GM12878 (cell line): ENCODE results near the gene B4GALT1. TPM values are rescaled to one million over a fixed set of nuclear protein-coding genes. Genes with fewer than 3 reads are reported as not detected.
A peak's percentile ranks its signal among the peaks of the same experiment; 100 is the strongest.

Source experiments
- ASH2L ChIP-seq: fragments of 300-600, 200-600 bp; sonication (generic); IDR thresholded peaks from 2 replicates; pipeline ENCODE4 v1.6.1; 2017; ENCODE audit warnings: low read depth, mild to moderate bottlenecking, borderline replicate concordance
- ATF7 ChIP-seq: fragments of 450-650 bp; IDR thresholded peaks from 2 replicates; pipeline ENCODE4 v1.6.1; 2016; ENCODE audit warnings: low read depth, mild to moderate bottlenecking
- EGR1 ChIP-seq, 2 experiments: IDR thresholded peaks; 1 replicate in 1 of 2; 2 replicates in 1 of 2; pipeline ENCODE4 v1.6.1; 2011 to 2012; ENCODE audit warnings: low read depth in 2 of 2, low read length in 2 of 2, borderline replicate concordance in 1 of 2, mild to moderate bottlenecking in 1 of 2, moderate library complexity in 1 of 2
- ELK1 ChIP-seq: IDR thresholded peaks from 2 replicates; pipeline ENCODE4 v1.6.1; 2012; ENCODE audit warnings: low read depth, low read length, improper control_type of control experiment
- IKZF1 ChIP-seq: fragments of 450-650 bp; conservative IDR thresholded peaks from 2 replicates; pipeline ENCODE4 v1.6.1; 2017; ENCODE audit warnings: antibody characterized with exemption, mild to moderate bottlenecking
- LARP7 ChIP-seq: fragments of 450-650 bp; IDR thresholded peaks from 2 replicates; pipeline ENCODE4 v1.6.1; 2017; ENCODE audit warnings: mild to moderate bottlenecking
- MLLT1 ChIP-seq: fragments of 450-650 bp; IDR thresholded peaks from 2 replicates; pipeline ENCODE4 v1.6.1; 2016; ENCODE audit warnings: mild to moderate bottlenecking
- MYC ChIP-seq: IDR thresholded peaks from 2 replicates; pipeline ENCODE4 v1.6.1; 2011; ENCODE audit warnings: mild to moderate bottlenecking, low read length, moderate library complexity, inconsistent platforms; ENCODE audit not compliant: insufficient read depth, insufficient replicate concordance, insufficient read length, severe bottlenecking
- NFIC ChIP-seq: IDR thresholded peaks from 2 replicates; pipeline ENCODE4 v1.6.1; 2012; ENCODE audit warnings: low read depth, mild to moderate bottlenecking, inconsistent platforms, low read length, moderate library complexity
- NFXL1 ChIP-seq: fragments of 450-650 bp; IDR thresholded peaks from 2 replicates; pipeline ENCODE4 v1.6.1; 2017; ENCODE audit warnings: antibody characterized with exemption, mild to moderate bottlenecking, borderline replicate concordance
- NFYA ChIP-seq: IDR thresholded peaks from 2 replicates; pipeline ENCODE4 v1.6.1; 2011; ENCODE audit warnings: low read depth, mild to moderate bottlenecking, low read length, improper control_type of control experiment, borderline replicate concordance
- NKRF ChIP-seq: fragments of 450-650 bp; conservative IDR thresholded peaks from 2 replicates; pipeline ENCODE4 v1.6.1; 2017; ENCODE audit warnings: mild to moderate bottlenecking, moderate library complexity
- POU2F2 ChIP-seq: IDR thresholded peaks from 3 replicates; pipeline ENCODE4 v1.6.1; 2011; ENCODE audit warnings: low read depth, mild to moderate bottlenecking, low read length, borderline replicate concordance
- RAD21 ChIP-seq: IDR thresholded peaks from 2 replicates; pipeline ENCODE4 v1.6.1; 2011; ENCODE audit warnings: mild to moderate bottlenecking, low read depth, low read length, moderate library complexity; ENCODE audit not compliant: insufficient read depth
- RUNX3 ChIP-seq: IDR thresholded peaks from 2 replicates; pipeline ENCODE4 v1.6.1; 2012; ENCODE audit warnings: low read length, inconsistent platforms
- SIN3A ChIP-seq: IDR thresholded peaks from 2 replicates; pipeline ENCODE4 v1.6.1; 2012; ENCODE audit warnings: low read depth, low read length, improper control_type of control experiment
- SPI1 ChIP-seq: IDR thresholded peaks from 2 replicates; pipeline ENCODE4 v1.6.1; 2011; ENCODE audit warnings: low read depth, mild to moderate bottlenecking, low read length, moderate library complexity, borderline replicate concordance; ENCODE audit not compliant: insufficient read depth
- SRF ChIP-seq, 2 experiments: IDR thresholded peaks; 2 replicates each; pipeline ENCODE4 v1.6.1; 2011; ENCODE audit warnings: low read depth in 2 of 2, low read length in 2 of 2, mild to moderate bottlenecking in 1 of 2, moderate library complexity in 1 of 2
- STAT1 ChIP-seq: fragments of 450-650 bp; conservative IDR thresholded peaks from 2 replicates; pipeline ENCODE4 v1.6.1; 2014; ENCODE audit warnings: antibody characterized with exemption, mild to moderate bottlenecking
- SUZ12 ChIP-seq: fragments of 200-600 bp; sonication (generic); IDR thresholded peaks from one replicate; pipeline ENCODE4 v1.6.1; 2018; ENCODE audit warnings: antibody characterized with exemption, mild to moderate bottlenecking; ENCODE audit not compliant: unreplicated experiment
- TBL1XR1 ChIP-seq: IDR thresholded peaks from 2 replicates; pipeline ENCODE4 v1.6.1; 2012; ENCODE audit warnings: low read depth, low read length, improper control_type of control experiment
- ZNF217 ChIP-seq: fragments of 450-650 bp; IDR thresholded peaks from 2 replicates; pipeline ENCODE4 v1.6.1; 2017; ENCODE audit warnings: antibody characterized with exemption, mild to moderate bottlenecking
- ZNF274 ChIP-seq: IDR thresholded peaks from one replicate; pipeline ENCODE4 v1.8.0; 2011; ENCODE audit not compliant: insufficient read length, insufficient read depth
- ZNF384 ChIP-seq: IDR thresholded peaks from 2 replicates; pipeline ENCODE4 v1.6.1; 2012; ENCODE audit warnings: low read depth, mild to moderate bottlenecking, low read length, improper control_type of control experiment, borderline replicate concordance
- ZNF622 ChIP-seq: fragments of 450-650 bp; IDR thresholded peaks from 2 replicates; pipeline ENCODE4 v1.6.1; 2017; ENCODE audit warnings: mild to moderate bottlenecking, inconsistent platforms
- ZZZ3 ChIP-seq: IDR thresholded peaks from 2 replicates; pipeline ENCODE4 v1.6.1; 2011; ENCODE audit warnings: low read depth; ENCODE audit not compliant: control insufficient read depth, insufficient read length
- polyA plus RNA-seq, 11 experiments: library from polyadenylated mRNA; depleted of rRNA in 4 of 11; unstranded in 6 of 11; stranded (reverse) in 5 of 11; fragments of >200 nt; fragmentation: Nextera tagmentation in 4 of 11; fragmentation: Illumina TruSeq in 1 of 11; extraction: Ambion mirVana in 4 of 11; extraction: Trizol in 1 of 11; gene quantifications; 1 replicate in 1 of 11; 2 replicates in 10 of 11; pipeline versions ENCODE4 v1.2.1 to v1.2.3, GENCODE V29; 2011 to 2016; ENCODE audit warnings: inconsistent platforms in 2 of 11, missing spikeins in 2 of 11, low read depth in 1 of 11
- total RNA-seq, 4 experiments: library from RNA; depleted of rRNA in 3 of 4; stranded (reverse); fragments of >200 nt in 3 of 4; fragmentation: Illumina TruSeq in 1 of 4; extraction: Trizol in 1 of 4; gene quantifications; 2 replicates each; pipeline versions ENCODE4 v1.2.1 to v1.2.3, GENCODE V29; 2013 to 2021

The B4GALT1 gene
- total and polyA plus RNA-seq, 10 of the 15 experiments (the other 5 are each of a cell fraction or from before 2014, with no cell fraction given) = 12.7 to 79.0 (median 41.0) TPM

- TF ChIP-seq NFIC = no peak
- no peak for TF ChIP-seq SIN3A
- peak; percentile 46 for TF ChIP-seq IKZF1
- TF ChIP-seq POU2F2 = no peak
- no peak for TF ChIP-seq NFXL1
- no peak for TF ChIP-seq SUZ12
- peak; percentile 47 for TF ChIP-seq MYC
- no peak for TF ChIP-seq STAT1
- no peak for TF ChIP-seq TBL1XR1
- no peak for TF ChIP-seq ZNF274
- peak in 1 of 2 experiments; percentile 97; a peak in 2 of 3 replicates for TF ChIP-seq EGR1 (IDR thresholded peaks at IDR 0.05; ENCODE audit: borderline replicate concordance in 1 of 2, low read depth in 2 of 2, low read length in 2 of 2)
- TF ChIP-seq LARP7 = peak; percentile 29
- no peak for TF ChIP-seq ELK1
- TF ChIP-seq ASH2L = no peak
- peak; percentile 41; the same call in 1 of the 2 replicates for TF ChIP-seq SPI1
- peak; percentile 79 for TF ChIP-seq NKRF
- no peak for TF ChIP-seq ATF7
- no peak for TF ChIP-seq ZNF217
- peak; percentile 25; the same call in 1 of the 2 replicates for TF ChIP-seq RAD21
- no peak for TF ChIP-seq RUNX3
- TF ChIP-seq ZNF622 = no peak
- no peak for TF ChIP-seq ZNF384
- no peak for TF ChIP-seq NFYA
- TF ChIP-seq SRF (IDR thresholded peaks at IDR 0.05; ENCODE audit: low read depth in 2 of 2, low read length in 2 of 2) = no peak
- TF ChIP-seq ZZZ3 = no peak
- peak; percentile 50; the same call in 1 of the 2 replicates for TF ChIP-seq MLLT1
Measured at GRCh38 chr9:33167084-33167971, at the start of gene B4GALT1 (continued).
